Lower leg skin (tissue), 3 donors: ENCODE results near the gene PRKAG1.

Source experiments
- CTCF ChIP-seq, 3 donors: fragments of 450-650 bp; IDR thresholded peaks; one replicate each; pipeline ENCODE4 v1.5.1; 2016; ENCODE audit warnings: antibody characterized with exemption in 3 of 3, mild to moderate bottlenecking in 3 of 3, moderate library complexity in 2 of 3
- POLR2A ChIP-seq, 2 donors: fragments of 450-650 bp; IDR thresholded peaks; one replicate each; pipeline ENCODE4 v1.6.1; 2016 to 2017; ENCODE audit warnings: antibody characterized with exemption in 2 of 2, mild to moderate bottlenecking in 1 of 2, moderate library complexity in 1 of 2

DNA sequence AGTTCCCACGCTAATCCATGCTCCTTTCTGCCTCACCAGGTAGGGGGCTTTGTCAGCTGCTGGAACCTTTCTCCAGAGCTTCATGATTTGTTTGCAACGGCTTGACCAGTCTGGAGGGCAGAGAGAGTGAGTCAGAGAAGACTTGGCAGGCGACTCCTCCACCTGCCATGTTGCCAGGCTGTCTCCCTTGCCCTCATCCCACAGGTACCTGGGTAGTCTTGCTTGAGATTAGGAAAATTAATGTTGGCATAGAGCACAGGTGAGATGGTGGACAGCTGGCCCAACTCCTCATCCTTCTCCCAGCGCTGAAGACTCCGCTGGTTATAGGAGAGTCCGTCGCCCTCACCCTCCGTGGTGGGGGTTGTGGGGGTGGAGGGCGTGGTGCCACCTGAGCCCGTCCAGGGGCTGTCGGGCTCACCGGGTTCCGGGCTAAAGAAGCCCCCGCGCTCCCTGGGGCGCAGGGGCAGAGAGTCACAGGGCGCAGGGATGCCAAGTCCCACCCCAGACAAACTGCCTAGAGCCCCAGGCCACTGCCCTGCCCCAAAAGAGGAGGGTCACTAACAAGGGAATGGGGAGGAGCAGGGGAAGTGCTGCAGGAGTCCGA is 23.4 kb upstream of the PRKAG1 start:
- TF ChIP-seq CTCF (IDR thresholded peaks at IDR 0.05) (no peak), POLR2A (IDR thresholded peaks at IDR 0.05) (no peak)
